A673 (cell line): Measurements from ENCODE around the gene BRSK2. TPM values are rescaled to one million over a fixed set of nuclear protein-coding genes. Genes with fewer than 3 reads are reported as not detected.

Source experiments
- BruUV-seq: library from RNA; stranded (reverse); fragments of 400-500 nt; replicated peaks from 2 replicates; lab custom pipeline; 2021; lab: Mats Ljungman, UMichigan
- CTCF ChIA-PET: fragments of 300-600 bp; sonication (Branson Sonifier 250); formaldehyde crosslinking; loops from one replicate; lab custom pipeline; 2022; ENCODE audit warnings: antibody characterized with exemption; lab: Charles Lee
- POLR2A ChIA-PET: fragments of 300-600 bp; sonication (Branson Sonifier 250); formaldehyde crosslinking; loops from one replicate; lab custom pipeline; 2022; ENCODE audit warnings: antibody characterized with exemption; ENCODE audit not compliant: low non-redundant PET; lab: Charles Lee
- DNase-seq: peaks from one replicate; pipeline ENCODE4 v3.0.0-alpha.2; 2015; ENCODE audit warnings: low spot score
- H3K27ac ChIP-seq: fragments of 200-600 bp; sonication (generic); 2 replicates; pipeline ENCODE4 v1.5.1; 2016; ENCODE audit warnings: mixed run types, low read depth, mild to moderate bottlenecking, mixed read lengths, antibody characterized with exemption, low read length; ENCODE audit not compliant: poor library complexity, severe bottlenecking
- H3K27me3 ChIP-seq: fragments of 200-600 bp; sonication (generic); replicated peaks from 2 replicates; pipeline ENCODE4 v1.6.1; 2017; ENCODE audit warnings: mixed run types, low read depth, mild to moderate bottlenecking, mixed read lengths, antibody characterized with exemption, low read length; ENCODE audit not compliant: insufficient read depth, poor library complexity
- H3K36me3 ChIP-seq: fragments of 200-600 bp; sonication (generic); 2 replicates; pipeline ENCODE4 v1.6.1; 2016; ENCODE audit warnings: mixed run types, mild to moderate bottlenecking, mixed read lengths, antibody characterized with exemption, low read length; ENCODE audit not compliant: insufficient read depth, poor library complexity, severe bottlenecking
- H3K4me1 ChIP-seq: fragments of 200-600 bp; sonication (generic); 2 replicates; pipeline ENCODE4 v1.6.1; 2017; ENCODE audit warnings: mixed run types, mild to moderate bottlenecking, mixed read lengths, antibody characterized with exemption, low read length; ENCODE audit not compliant: insufficient read depth, poor library complexity, severe bottlenecking
- H3K4me3 ChIP-seq: fragments of 200-600 bp; sonication (generic); 2 replicates; pipeline ENCODE4 v1.5.1; 2016; ENCODE audit warnings: low read depth, mixed run types, mild to moderate bottlenecking, mixed read lengths, low read length; ENCODE audit not compliant: poor library complexity, severe bottlenecking
- H3K9me3 ChIP-seq: fragments of 200-600 bp; sonication (generic); 2 replicates; pipeline ENCODE4 v1.6.1; 2016; ENCODE audit warnings: mixed run types, low read depth, mild to moderate bottlenecking, mixed read lengths, antibody characterized with exemption, low read length; ENCODE audit not compliant: poor library complexity, severe bottlenecking
- CTCF ChIP-seq: fragments of 300-800, 200-600 bp; sonication (generic); conservative IDR thresholded peaks from 2 replicates; pipeline ENCODE4 v1.5.1; 2017; ENCODE audit warnings: low read depth, mild to moderate bottlenecking, antibody characterized with exemption, low read length, moderate library complexity, mixed read lengths
- EZH2 ChIP-seq: fragments of 200-600 bp; sonication (generic); IDR thresholded peaks from 2 replicates; pipeline ENCODE4 v1.6.1; 2017; ENCODE audit warnings: borderline replicate concordance, low read depth, mild to moderate bottlenecking, mixed read lengths, antibody characterized with exemption, low read length; ENCODE audit not compliant: poor library complexity, severe bottlenecking
- intact Hi-C: fragments of 100-400 bp; cut with micrococcal nuclease; formaldehyde crosslinking; loops from one replicate; pipeline ENCODE4 v1.10.0; 2022; ENCODE audit not compliant: unreplicated experiment
- total RNA-seq: library from RNA; stranded (reverse); gene quantifications from 2 replicates; pipeline ENCODE4 v1.2.3, GENCODE V29; 2021

The BRSK2 gene
- total RNA-seq, 1 experiment from 2014 or later = 2.2 TPM

- DNase-seq = no peak
- Histone ChIP-seq H3K4me3 (no peak overlapping the region), H3K9me3 (no peaks in the 10 kb centered on the region), H3K36me3 (no peaks in the 10 kb centered on the region), H3K4me1 (no peaks in the 10 kb centered on the region), H3K27me3 (no peaks in the 10 kb centered on the region), H3K27ac (no peak overlapping the region)
- TF ChIP-seq CTCF (no peak), EZH2 (no peak)
- no TSS peak for BruUV-seq
- intact Hi-C loops = no loop called here
- POLR2A ChIA-PET = no interaction called here
- CTCF ChIA-PET = no interaction called here
These were observed 106.5 kb downstream of the BRSK2 start for GRCh38 chr11:1496091-1496760.

GRCh38 chr11:1496761-1497095, 107.0 kb downstream of the BRSK2 start:
- intact Hi-C loops = no loop called here
- no peak for DNase-seq
- ChIA-PET POLR2A (no interaction called here), CTCF (no interaction called here)
- no peaks in the 10 kb centered on the region for H3K36me3 ChIP-seq
- no peak for TF ChIP-seq CTCF
- H3K9me3 ChIP-seq = no peaks in the 10 kb centered on the region
- no peaks in the 10 kb centered on the region for H3K4me1 ChIP-seq
- H3K4me3 ChIP-seq = no peak overlapping the region
- BruUV-seq = no TSS peak
- no peaks in the 10 kb centered on the region for H3K27me3 ChIP-seq
- H3K27ac ChIP-seq = no peak overlapping the region

GRCh38 chr11:1497600-1497999, 107.9 kb downstream of the BRSK2 start:
- CTCF ChIA-PET = no interaction called here
- H3K4me3 ChIP-seq = no peak overlapping the region
- intact Hi-C loops = no loop called here
- H3K27ac ChIP-seq = no peak overlapping the region
- no peaks in the 10 kb centered on the region for H3K4me1 ChIP-seq
- no peak for TF ChIP-seq CTCF
- TF ChIP-seq EZH2 = no peak
- POLR2A ChIA-PET = no interaction called here
- no peaks in the 10 kb centered on the region for H3K36me3 ChIP-seq
- no TSS peak for BruUV-seq
- H3K9me3 ChIP-seq = no peaks in the 10 kb centered on the region
- H3K27me3 ChIP-seq = no peaks in the 10 kb centered on the region
- no peak for DNase-seq
